ENCODE results near the gene PHLDB1. TPM values are rescaled to one million over a fixed set of nuclear protein-coding genes. Genes with fewer than 3 reads are reported as not detected.

The PHLDB1 gene
- total and polyA plus RNA-seq, 2 of the 8 experiments (the other 6 are each of a cell fraction or from before 2014, with no cell fraction given) = 53.9 to 74.8 TPM

DNA sequence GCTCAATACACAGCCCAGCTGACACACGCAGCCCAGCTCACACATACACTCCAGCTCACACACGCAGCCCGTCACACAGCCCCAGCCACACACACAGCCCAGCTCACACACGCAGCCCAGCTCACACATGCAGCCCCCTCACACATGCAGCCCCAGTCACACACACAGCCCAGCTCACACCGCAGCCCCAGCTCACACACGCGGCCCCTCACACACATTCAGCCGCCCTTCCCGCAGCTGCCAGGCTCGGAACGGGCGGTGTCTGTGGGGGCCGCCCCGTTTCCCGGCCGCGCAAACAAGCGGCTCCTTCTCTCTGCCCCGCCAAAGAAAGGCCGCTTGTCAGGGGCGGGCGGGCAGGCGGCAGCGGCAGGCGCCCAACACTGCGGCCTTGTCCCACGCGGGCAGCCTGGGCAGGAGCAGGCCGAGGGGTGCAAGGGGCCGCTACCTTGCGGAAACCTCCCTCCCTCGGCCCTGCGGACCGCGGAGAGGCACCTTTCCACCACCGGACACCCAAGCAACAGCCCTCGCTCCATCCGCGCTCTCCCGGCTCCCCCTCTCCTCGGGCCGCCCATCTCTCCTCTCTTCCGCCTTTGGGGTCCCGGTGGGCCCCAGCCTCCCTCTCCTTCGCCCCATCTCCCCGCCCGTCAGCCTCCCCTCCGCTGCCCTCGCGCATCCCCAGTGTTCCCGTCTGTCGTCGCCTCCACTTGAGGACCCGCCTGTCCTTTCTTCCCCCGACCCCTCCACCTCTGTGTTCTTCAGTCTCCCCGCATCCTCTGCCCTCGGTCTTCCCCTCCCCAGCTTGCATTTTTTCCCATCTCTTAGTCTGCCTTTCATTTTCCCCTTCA, 2.2 kb downstream of the PHLDB1 start (continued):
- TF ChIP-seq EZH2 (IDR thresholded peaks at IDR 0.05; ENCODE audit: low read depth, low read length, severe bottlenecking) (peak; percentile 91), RBBP5 (IDR thresholded peaks at IDR 0.05; ENCODE audit: borderline replicate concordance, low read depth, low read length) (no peak), EGR1 (IDR thresholded peaks at IDR 0.05; ENCODE audit: borderline replicate concordance, low read depth, low read length) (no peak), FOSL1 (IDR thresholded peaks at IDR 0.05; ENCODE audit: insufficient read depth, low read depth, low read length) (no peak)

All from H1 (cell line).